Measurements from ENCODE around the gene PSME4.
"Not testable (repeated sequence)": the region's sequence is repeated elsewhere in the genome, so short reads cannot be mapped to it uniquely, and the experiment has no call there.

PSME4 gene

DNA sequence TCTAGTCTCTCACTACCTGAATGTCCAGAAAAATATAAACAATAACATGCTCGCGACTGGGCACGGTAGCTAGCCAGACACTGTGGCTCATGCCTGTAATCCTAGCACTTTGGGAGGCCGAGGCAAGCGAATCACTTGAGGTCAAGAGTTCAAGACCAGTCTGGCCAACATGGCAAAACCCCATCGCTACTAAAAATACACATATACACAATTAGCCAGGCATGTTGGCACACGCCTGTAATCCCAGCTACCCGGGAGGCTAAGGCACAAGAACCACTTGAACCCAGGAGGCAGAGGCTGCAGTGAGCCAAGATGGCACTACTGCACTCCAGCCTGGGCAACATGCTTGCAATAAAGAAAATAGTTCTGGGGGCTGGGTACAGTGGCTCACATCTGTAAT, 44.5 kb downstream of the PSME4 start:
- not testable (repeated sequence) for H3K27me3 ChIP-seq (ENCODE audit: insufficient read depth, low read length); H3K4me1 ChIP-seq (ENCODE audit: insufficient read depth, low read length); H3K27ac ChIP-seq (ENCODE audit: low read length); H3K9me3 ChIP-seq (ENCODE audit: insufficient read depth, low read depth, low read length); H3K9ac ChIP-seq (ENCODE audit: low read depth, low read length); H3K4me3 ChIP-seq (ENCODE audit: low read length)
- peaks cover 91% of the 10 kb centered on the region for H3K36me3 ChIP-seq (ENCODE audit: insufficient read depth, low read depth, low read length)

DNA sequence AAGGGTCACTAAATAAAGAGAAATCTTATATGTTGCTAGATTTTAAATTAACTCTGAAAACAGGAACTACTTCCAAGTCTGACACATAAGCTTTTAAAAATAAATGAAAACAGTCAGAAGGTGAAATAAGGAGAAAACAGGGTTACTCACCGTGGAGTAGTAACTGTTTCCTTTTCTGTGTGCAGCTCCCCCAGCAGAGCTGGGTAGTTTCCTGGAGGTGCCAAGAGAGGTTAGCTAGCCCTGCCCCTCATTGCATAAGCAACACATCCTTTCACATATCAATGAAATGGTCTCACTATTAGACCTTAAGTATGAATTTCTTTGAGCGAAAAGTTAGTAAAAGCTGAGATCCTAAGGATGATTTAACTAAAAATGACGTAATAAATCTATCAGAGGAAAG, 57.1 kb downstream of the PSME4 start:
- peaks cover 72% of the 10 kb centered on the region for H3K36me3 ChIP-seq (ENCODE audit: insufficient read depth, low read depth, low read length)
- H3K27ac ChIP-seq (ENCODE audit: low read length): no peak overlapping the region

DNA sequence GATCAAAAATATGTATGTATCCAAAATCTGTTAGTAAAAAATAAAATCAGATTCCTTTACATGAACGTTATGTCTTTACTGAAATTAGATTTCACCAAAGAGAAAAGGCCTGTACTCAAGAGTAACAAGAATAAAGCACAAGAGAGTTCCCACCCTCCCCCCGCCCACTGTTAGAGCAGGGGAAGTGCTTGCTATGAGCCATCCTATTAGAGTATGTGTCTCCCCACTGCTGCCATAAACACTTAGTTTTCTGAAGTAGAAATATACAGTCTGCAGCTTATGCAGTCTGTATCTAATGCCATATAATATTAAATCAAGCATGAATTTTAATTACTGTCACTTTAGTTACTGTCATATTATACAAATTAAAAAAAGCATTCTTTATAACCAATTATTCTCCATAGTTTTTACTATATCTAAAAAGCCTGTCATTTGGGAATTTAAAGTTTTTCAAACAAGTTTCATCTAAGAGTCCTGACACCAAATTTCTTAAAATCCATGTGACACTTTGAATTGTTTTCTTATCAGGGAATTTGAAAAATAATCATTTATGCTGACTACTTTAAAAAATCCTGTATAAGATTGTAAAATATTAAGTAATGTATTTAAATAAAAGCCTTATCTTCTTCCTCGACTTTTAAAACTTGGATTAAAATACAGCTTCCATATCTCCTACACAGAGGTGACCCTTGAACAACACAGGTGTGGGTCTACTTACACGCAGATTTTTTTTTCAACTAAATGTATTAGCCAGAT, 59.2 kb downstream of the PSME4 start:
- Histone ChIP-seq H3K36me3 (ENCODE audit: insufficient read depth, low read depth, low read length) (peaks cover 76% of the 10 kb centered on the region), H3K27me3 (ENCODE audit: insufficient read depth, low read length) (no peaks in the 10 kb centered on the region), H3K9ac (ENCODE audit: low read depth, low read length) (no peak overlapping the region), H3K4me3 (ENCODE audit: low read length) (no peak overlapping the region), H3K27ac (ENCODE audit: low read length) (no peak overlapping the region), H3K4me1 (ENCODE audit: insufficient read depth, low read length) (no peaks in the 10 kb centered on the region; the same call in 1 of the 2 replicates), H3K9me3 (ENCODE audit: insufficient read depth, low read depth, low read length) (no peaks in the 10 kb centered on the region)

More for the DNA sequence above, 57.1 kb downstream of the PSME4 start:
- H3K4me3 ChIP-seq (ENCODE audit: low read length): no peak overlapping the region
- no peaks in the 10 kb centered on the region for H3K27me3 ChIP-seq (ENCODE audit: insufficient read depth, low read length)
- no peaks in the 10 kb centered on the region for H3K9me3 ChIP-seq (ENCODE audit: insufficient read depth, low read depth, low read length)
- H3K9ac ChIP-seq (ENCODE audit: low read depth, low read length): no peak overlapping the region
- no peaks in the 10 kb centered on the region for H3K4me1 ChIP-seq (ENCODE audit: insufficient read depth, low read length)

DNA sequence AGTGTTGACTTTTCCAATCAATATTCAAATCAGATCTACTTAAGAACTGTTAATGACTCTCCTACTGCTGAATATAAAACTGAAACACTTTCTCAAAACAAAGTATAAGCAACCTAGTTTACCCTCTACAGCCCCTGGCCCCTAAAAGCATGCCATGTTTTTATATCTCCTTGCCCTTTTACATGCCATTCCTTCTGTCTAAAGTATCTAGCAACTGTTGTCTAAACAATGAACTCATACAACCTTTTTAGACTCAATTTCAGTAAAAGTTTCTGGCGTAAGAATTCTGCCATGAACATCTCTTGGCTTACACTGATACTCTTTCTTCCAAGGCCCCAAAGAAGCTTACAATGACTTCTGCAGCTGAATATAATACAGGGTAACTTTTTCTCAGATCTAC, 63.2 kb downstream of the PSME4 start:
- no peaks in the 10 kb centered on the region; the same call in 1 of the 2 replicates for H3K4me1 ChIP-seq (ENCODE audit: insufficient read depth, low read length)
- H3K9me3 ChIP-seq (ENCODE audit: insufficient read depth, low read depth, low read length): no peaks in the 10 kb centered on the region
- no peaks in the 10 kb centered on the region for H3K27me3 ChIP-seq (ENCODE audit: insufficient read depth, low read length)
- peaks cover 86% of the 10 kb centered on the region for H3K36me3 ChIP-seq (ENCODE audit: insufficient read depth, low read depth, low read length)
- no peak overlapping the region for H3K9ac ChIP-seq (ENCODE audit: low read depth, low read length)
- H3K4me3 ChIP-seq (ENCODE audit: low read length): no peak overlapping the region
- H3K27ac ChIP-seq (ENCODE audit: low read length): no peak overlapping the region

DNA sequence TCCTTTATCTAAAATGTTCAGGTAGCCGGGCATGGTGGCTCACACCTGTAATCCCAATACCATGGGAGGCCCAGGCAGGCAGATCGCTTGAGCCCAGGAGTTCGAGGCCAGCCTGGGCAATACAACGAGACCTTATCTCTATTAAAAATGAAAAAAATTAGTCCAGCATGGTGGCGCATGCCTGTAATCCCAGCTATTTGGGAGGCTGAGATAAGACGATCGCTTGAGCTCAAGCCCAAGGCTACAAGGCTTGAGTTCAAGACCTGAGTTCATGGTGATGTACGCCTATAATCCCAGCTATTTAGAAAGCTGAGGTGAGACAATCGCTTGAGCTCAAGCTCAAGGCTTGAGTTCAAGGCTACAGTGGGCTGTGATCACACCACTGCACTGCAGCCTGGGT, 65.4 kb downstream of the PSME4 start:
- peaks cover 97% of the 10 kb centered on the region for H3K36me3 ChIP-seq (ENCODE audit: insufficient read depth, low read depth, low read length)
- H3K4me1 ChIP-seq (ENCODE audit: insufficient read depth, low read length): no peaks in the 10 kb centered on the region; the same call in 1 of the 2 replicates
- H3K9ac ChIP-seq (ENCODE audit: low read depth, low read length): no peak overlapping the region
- no peaks in the 10 kb centered on the region for H3K9me3 ChIP-seq (ENCODE audit: insufficient read depth, low read depth, low read length)
- H3K4me3 ChIP-seq (ENCODE audit: low read length): no peak overlapping the region
- H3K27me3 ChIP-seq (ENCODE audit: insufficient read depth, low read length): no peaks in the 10 kb centered on the region
- H3K27ac ChIP-seq (ENCODE audit: low read length): no peak overlapping the region

DNA sequence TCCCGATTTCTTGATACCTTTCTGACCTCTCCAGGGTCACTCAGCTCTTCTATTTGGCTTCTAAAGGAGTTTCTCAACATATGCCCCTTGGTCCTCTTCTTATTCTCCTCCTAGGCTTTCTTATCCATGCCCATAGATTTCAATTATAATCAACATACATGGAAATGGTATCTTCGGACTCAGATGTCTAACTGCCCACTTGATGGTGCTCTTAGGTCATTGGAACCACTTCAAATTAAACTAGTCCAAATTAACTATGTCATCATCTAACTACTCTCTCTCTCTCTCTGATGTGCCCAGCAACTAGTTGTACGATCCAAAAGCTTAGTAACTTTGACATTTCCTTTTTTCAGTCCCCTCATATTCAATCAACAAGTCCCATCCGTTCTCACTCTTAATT, 67.8 kb downstream of the PSME4 start:
- Histone ChIP-seq H3K36me3 (ENCODE audit: insufficient read depth, low read depth, low read length) (peaks cover 96% of the 10 kb centered on the region), H3K27ac (ENCODE audit: low read length) (no peak overlapping the region)

DNA sequence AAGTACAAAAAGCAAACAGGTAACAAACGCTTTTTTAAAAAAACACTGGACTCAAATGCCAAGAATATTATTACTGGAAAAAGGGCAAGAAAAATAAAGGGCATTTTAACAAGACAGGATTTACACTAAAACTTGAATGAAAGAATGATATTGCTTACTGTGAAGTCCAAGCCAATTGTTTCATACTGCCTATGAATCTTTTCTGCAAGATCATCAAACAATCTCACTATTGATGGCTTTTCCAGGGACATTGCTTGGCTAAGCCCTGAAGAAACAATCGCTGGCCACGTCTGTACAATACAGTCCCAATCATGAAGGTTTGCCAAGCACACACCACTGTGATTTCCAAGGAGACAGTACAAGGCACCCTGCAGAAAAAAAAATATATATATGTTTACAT, 69.6 kb downstream of the PSME4 start:
- Histone ChIP-seq H3K27me3 (ENCODE audit: insufficient read depth, low read length) (no peaks in the 10 kb centered on the region), H3K36me3 (ENCODE audit: insufficient read depth, low read depth, low read length) (peaks cover 96% of the 10 kb centered on the region), H3K4me3 (ENCODE audit: low read length) (no peak overlapping the region), H3K9me3 (ENCODE audit: insufficient read depth, low read depth, low read length) (no peaks in the 10 kb centered on the region), H3K27ac (ENCODE audit: low read length) (no peak overlapping the region), H3K9ac (ENCODE audit: low read depth, low read length) (no peak overlapping the region), H3K4me1 (ENCODE audit: insufficient read depth, low read length) (no peaks in the 10 kb centered on the region)

More for the DNA sequence above, 67.8 kb downstream of the PSME4 start:
- H3K9ac ChIP-seq (ENCODE audit: low read depth, low read length): no peak overlapping the region
- H3K4me3 ChIP-seq (ENCODE audit: low read length): no peak overlapping the region
- no peaks in the 10 kb centered on the region; the same call in 1 of the 2 replicates for H3K4me1 ChIP-seq (ENCODE audit: insufficient read depth, low read length)
- H3K9me3 ChIP-seq (ENCODE audit: insufficient read depth, low read depth, low read length): no peaks in the 10 kb centered on the region
- H3K27me3 ChIP-seq (ENCODE audit: insufficient read depth, low read length): no peaks in the 10 kb centered on the region

DNA sequence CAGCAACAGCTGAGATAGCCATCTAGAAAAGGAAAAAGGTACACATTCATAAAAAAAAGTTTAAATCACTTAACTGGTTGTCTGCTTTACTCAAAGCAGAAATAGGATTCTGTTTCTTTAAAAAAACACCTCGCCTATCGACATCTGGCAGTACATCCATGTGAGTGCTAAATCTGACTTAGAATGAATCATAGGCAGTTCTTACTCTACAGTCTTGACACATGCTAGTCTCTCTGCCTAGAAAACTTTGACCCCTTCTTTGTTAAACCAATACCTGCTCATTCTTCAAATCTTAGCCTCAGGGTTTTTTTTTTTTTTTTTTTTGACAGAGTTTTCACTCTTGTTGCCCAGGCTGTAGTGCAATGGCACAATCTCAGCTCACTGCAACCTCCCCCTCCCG, 73.9 kb downstream of the PSME4 start:
- H3K9me3 ChIP-seq (ENCODE audit: insufficient read depth, low read depth, low read length): no peaks in the 10 kb centered on the region

DNA sequence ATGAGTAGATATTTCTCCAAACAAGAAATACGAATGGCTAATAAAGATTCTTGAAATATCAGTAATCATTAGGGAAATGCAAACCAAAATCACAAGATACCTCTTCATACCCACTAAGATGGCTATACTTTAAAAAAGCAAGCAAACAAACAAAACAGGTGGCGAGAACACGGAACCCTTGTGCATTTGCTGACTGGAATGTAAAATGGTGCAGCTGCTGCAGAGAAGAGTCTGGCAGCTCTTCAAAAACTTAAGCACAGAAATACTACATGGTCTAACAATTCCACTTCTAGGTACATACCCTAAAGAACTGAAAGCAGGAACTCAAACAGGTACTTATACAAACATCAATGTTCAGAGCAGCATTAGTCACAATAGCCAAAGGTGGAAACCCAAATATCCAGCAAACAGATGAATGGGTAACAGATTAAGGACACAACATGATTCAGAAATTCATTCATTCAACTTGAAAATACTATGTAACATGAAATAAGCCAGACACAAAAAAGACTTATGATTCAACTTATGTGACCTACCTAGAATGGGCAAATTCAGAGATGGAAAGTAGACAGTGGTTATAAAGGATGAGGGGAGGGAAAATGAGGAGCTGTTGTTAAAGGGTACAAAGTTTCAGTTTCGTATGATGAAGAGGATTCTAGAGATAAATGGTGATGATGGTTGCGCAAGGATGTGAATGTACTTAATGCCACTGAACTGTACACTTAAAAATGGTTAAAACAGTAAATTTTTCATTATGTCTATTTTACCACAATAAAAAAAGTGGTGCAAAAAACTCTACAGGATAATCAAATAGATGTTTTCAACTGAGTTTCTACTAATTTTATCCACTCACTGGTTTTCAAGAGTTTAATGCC, 84.2 kb downstream of the PSME4 start:
- Histone ChIP-seq H3K4me1 (ENCODE audit: insufficient read depth, low read length) (no peaks in the 10 kb centered on the region), H3K4me3 (ENCODE audit: low read length) (no peak overlapping the region), H3K27ac (ENCODE audit: low read length) (no peak overlapping the region), H3K9me3 (ENCODE audit: insufficient read depth, low read depth, low read length) (no peaks in the 10 kb centered on the region), H3K36me3 (ENCODE audit: insufficient read depth, low read depth, low read length) (peaks cover 91% of the 10 kb centered on the region), H3K9ac (ENCODE audit: low read depth, low read length) (no peak overlapping the region), H3K27me3 (ENCODE audit: insufficient read depth, low read length) (no peaks in the 10 kb centered on the region)

More for the DNA sequence above, 73.9 kb downstream of the PSME4 start:
- H3K27ac ChIP-seq (ENCODE audit: low read length): no peak overlapping the region
- H3K9ac ChIP-seq (ENCODE audit: low read depth, low read length): no peak overlapping the region
- no peaks in the 10 kb centered on the region for H3K27me3 ChIP-seq (ENCODE audit: insufficient read depth, low read length)
- H3K4me3 ChIP-seq (ENCODE audit: low read length): no peak overlapping the region
- no peaks in the 10 kb centered on the region for H3K4me1 ChIP-seq (ENCODE audit: insufficient read depth, low read length)
- H3K36me3 ChIP-seq (ENCODE audit: insufficient read depth, low read depth, low read length): peaks cover 99% of the 10 kb centered on the region

DNA sequence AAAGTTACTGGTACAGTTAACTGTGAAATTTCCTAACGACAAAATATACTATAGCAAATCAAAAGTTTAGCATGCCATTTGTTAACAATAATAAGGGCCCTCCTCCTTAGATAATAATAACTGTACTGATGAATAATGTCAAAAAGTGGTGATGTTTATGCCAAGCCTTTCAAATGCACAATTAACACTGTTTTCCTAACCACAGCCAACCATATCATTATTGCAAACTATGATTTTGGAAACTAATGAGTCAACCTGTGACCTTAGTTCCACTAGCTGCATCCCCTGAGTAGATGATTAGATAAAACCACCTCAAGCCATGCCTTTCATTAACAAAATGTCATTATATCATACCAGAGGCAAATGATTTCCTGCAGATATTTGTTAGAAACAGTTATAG, 85.9 kb downstream of the PSME4 start:
- H3K27ac ChIP-seq (ENCODE audit: low read length): no peak overlapping the region
- H3K27me3 ChIP-seq (ENCODE audit: insufficient read depth, low read length): no peaks in the 10 kb centered on the region
- no peaks in the 10 kb centered on the region for H3K9me3 ChIP-seq (ENCODE audit: insufficient read depth, low read depth, low read length)
- H3K9ac ChIP-seq (ENCODE audit: low read depth, low read length): no peak overlapping the region
- H3K36me3 ChIP-seq (ENCODE audit: insufficient read depth, low read depth, low read length): peaks cover 90% of the 10 kb centered on the region
- no peak overlapping the region for H3K4me3 ChIP-seq (ENCODE audit: low read length)
- no peaks in the 10 kb centered on the region for H3K4me1 ChIP-seq (ENCODE audit: insufficient read depth, low read length)

DNA sequence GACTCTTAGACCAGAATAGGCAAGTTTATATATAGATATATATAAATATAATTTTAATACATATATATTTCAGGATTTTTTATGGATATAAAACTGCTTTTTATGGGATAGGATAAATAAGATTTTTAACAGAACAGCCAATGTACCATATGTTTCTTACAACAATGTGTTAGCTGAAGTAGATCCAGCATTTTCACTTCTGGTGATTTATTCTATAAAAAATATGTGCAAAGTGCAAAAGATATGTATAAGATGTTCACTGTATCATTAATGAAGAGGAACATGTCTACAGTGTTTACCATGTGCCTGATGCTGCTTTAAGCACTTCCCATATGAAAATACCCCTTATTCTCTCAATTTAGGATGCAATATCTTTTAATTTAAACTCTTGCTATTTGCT, 88.8 kb downstream of the PSME4 start:
- peaks cover 83% of the 10 kb centered on the region for H3K36me3 ChIP-seq (ENCODE audit: insufficient read depth, low read depth, low read length)
- H3K27me3 ChIP-seq (ENCODE audit: insufficient read depth, low read length): no peaks in the 10 kb centered on the region
- H3K9me3 ChIP-seq (ENCODE audit: insufficient read depth, low read depth, low read length): no peaks in the 10 kb centered on the region
- H3K4me3 ChIP-seq (ENCODE audit: low read length): no peak overlapping the region
- H3K27ac ChIP-seq (ENCODE audit: low read length): no peak overlapping the region
- no peak overlapping the region for H3K9ac ChIP-seq (ENCODE audit: low read depth, low read length)
- H3K4me1 ChIP-seq (ENCODE audit: insufficient read depth, low read length): peaks cover 4% of the 10 kb centered on the region; the same call in 1 of the 2 replicates

DNA sequence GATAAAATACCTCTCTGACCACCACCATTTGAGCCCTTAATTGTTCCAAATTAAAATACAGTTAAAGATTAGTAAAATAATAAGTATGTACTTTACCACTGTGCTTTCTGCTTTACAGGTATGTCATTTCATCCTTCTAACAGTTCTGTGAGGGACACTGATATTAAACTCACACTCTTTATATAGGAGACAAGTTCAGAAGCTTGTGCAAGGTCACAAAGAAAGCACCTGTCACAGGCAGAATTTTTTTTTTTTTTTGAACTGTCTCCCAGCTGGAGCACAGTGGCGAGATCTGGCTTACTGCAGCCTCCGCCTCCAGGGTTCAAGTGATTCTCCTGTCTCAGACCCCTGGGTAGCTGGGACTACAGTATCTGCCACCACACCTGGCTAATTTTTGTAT, 89.4 kb downstream of the PSME4 start:
- H3K9ac ChIP-seq (ENCODE audit: low read depth, low read length): no peak overlapping the region
- no peaks in the 10 kb centered on the region for H3K27me3 ChIP-seq (ENCODE audit: insufficient read depth, low read length)
- H3K36me3 ChIP-seq (ENCODE audit: insufficient read depth, low read depth, low read length): peaks cover 77% of the 10 kb centered on the region

More for the DNA sequence above, 89.4 kb downstream of the PSME4 start:
- H3K9me3 ChIP-seq (ENCODE audit: insufficient read depth, low read depth, low read length): no peaks in the 10 kb centered on the region
- no peak overlapping the region for H3K4me3 ChIP-seq (ENCODE audit: low read length)
- no peak overlapping the region for H3K27ac ChIP-seq (ENCODE audit: low read length)
- peaks cover 4% of the 10 kb centered on the region; the same call in 1 of the 2 replicates for H3K4me1 ChIP-seq (ENCODE audit: insufficient read depth, low read length)
